Ovary (tissue), 9 donors: ENCODE results near the gene IL4I1. TPM values are rescaled to one million over a fixed set of nuclear protein-coding genes. Genes with fewer than 3 reads are reported as not detected.

Experiments used
- DNase-seq, 5 donors: peaks; one replicate each; pipeline ENCODE4 v3.0.0-alpha.2; 2019 to 2020
- H3K27ac ChIP-seq, 2 donors: fragments of 200-600 bp; one replicate each; pipeline versions ENCODE4 v1.5.1 to v1.8.0; 2019 to 2022
- H3K27me3 ChIP-seq: fragments of 200-600 bp; one replicate; pipeline ENCODE4 v1.8.0; 2022
- H3K36me3 ChIP-seq: fragments of 200-600 bp; sonication (generic); one replicate; pipeline ENCODE4 v1.5.1; 2019
- H3K4me1 ChIP-seq: one replicate; pipeline ENCODE4 v1.8.1; 2013; ENCODE audit warnings: mild to moderate bottlenecking, moderate library complexity; ENCODE audit not compliant: insufficient read depth
- H3K4me3 ChIP-seq: fragments of 200-600 bp; sonication (generic); one replicate; pipeline ENCODE4 v1.5.1; 2017
- H3K9me3 ChIP-seq, 2 donors: fragments of 200-600 bp in 1 of 2; sonication (generic) in 1 of 2; one replicate each; pipeline versions ENCODE4 v1.5.1 to v1.8.1; 2013 to 2019; ENCODE audit warnings: mild to moderate bottlenecking in 1 of 2, moderate library complexity in 1 of 2
- CTCF ChIP-seq, 3 donors: fragments of 450-650 bp in 2 of 3; fragments of 200-600 bp in 1 of 3; IDR thresholded peaks; one replicate each; pipeline versions ENCODE4 v1.5.1 to v1.8.0; 2016 to 2022; ENCODE audit warnings: antibody characterized with exemption in 3 of 3, mild to moderate bottlenecking in 1 of 3
- EP300 ChIP-seq: sonication (generic); formaldehyde crosslinking; IDR thresholded peaks from one replicate; pipeline ENCODE4 v1.6.1; 2017; ENCODE audit warnings: antibody characterized with exemption
- POLR2A ChIP-seq: fragments of 450-650 bp; IDR thresholded peaks from one replicate; pipeline ENCODE4 v1.6.1; 2017; ENCODE audit warnings: antibody characterized with exemption, mild to moderate bottlenecking, moderate library complexity
- WGBS, 3 donors: extraction: QIAGEN DNeasy Blood & Tissue Kit in 1 of 3; methylation state at CpG; one replicate each; pipeline versions ENCODE4 v1.1.5 to v1.1.7; 2013 to 2017; 5-methylcytosine and 5-hydroxymethylcytosine counted together
- intact Hi-C, 4 donors: fragments of 100-400 bp; cut with DNase I; formaldehyde crosslinking; loops; one replicate each; pipeline versions ENCODE4 v1.11.0 to v1.15.1; 2022 to 2023
- polyA plus RNA-seq, 2 donors: library from polyadenylated mRNA; stranded (reverse); fragments of 200-250 nt in 1 of 2; fragments of 350-450 nt in 1 of 2; fragmentation: Illumina TruSeq in 1 of 2; extraction: RNeasy Lipid Tissue Mini Kit (QIAGEN cat#74804) in 1 of 2; gene quantifications; one replicate each; pipeline ENCODE4 v1.2.3, GENCODE V29; 2013 to 2014
- total RNA-seq, 7 donors: library from RNA; depleted of rRNA in 2 of 7; stranded (reverse); fragments of >200 nt in 2 of 7; fragmentation: NEBNext Ultra II Directional in 3 of 7; extraction: Animal tissue kit (Norgen Biotek cat#: 25700) in 3 of 7; gene quantifications; one replicate each; pipeline versions ENCODE4 v1.1.0 to v1.2.4, GENCODE V29; 2016 to 2023
- donor health status: DM: no; HTN: no; CAD: no; lungs with moderate emphysema.
- donor health status: DM: no; HTN: no; CAD: no.
- donor health status: Bipolar disorder and iron deficiency.
- donor health status: DM: yes; HTN: yes; CAD: no.
- donor health status: DM: no; HTN: no; CAD: no.
- donor health status: DM: yes; HTN: yes; CAD: no.

IL4I1 gene
- total and polyA plus RNA-seq, 9 donors: 0.24 to 4.3 (median 1.0) TPM; not detected in 1

- TF ChIP-seq CTCF (IDR thresholded peaks at IDR 0.05) (no peak), EP300 (no peak), POLR2A (no peak)
- Histone ChIP-seq H3K9me3 (no peaks in the 10 kb centered on the region), H3K4me1 (peaks cover 14% of the 10 kb centered on the region), H3K4me3 (no peak overlapping the region), H3K27ac (no peak overlapping the region), H3K36me3 (no peaks in the 10 kb centered on the region), H3K27me3 (no peaks in the 10 kb centered on the region)
- peak in 4 of 5 donors; percentile 34 to 53 (median 46) for DNase-seq
- 85 to 89% (median 88%) methylated on average over 25 to 29 of the region's 29 CpGs for WGBS, 3 donors
- intact Hi-C loops: no loop called here
These were observed 23.6 kb downstream of the IL4I1 start for GRCh38 chr19:49873129-49873521.

- WGBS, 3 donors: 65 to 71% (median 65%) methylated on average over 27 of the region's 27 CpGs
- intact Hi-C loops: no loop called here
- H3K27ac ChIP-seq: no peak overlapping the region
These were observed 24.2 kb downstream of the IL4I1 start for GRCh38 chr19:49872245-49873128.

GRCh38 chr19:49871349-49871985 lies 25.2 kb downstream of the IL4I1 start:
- DNase-seq: peak in 4 of 5 donors; percentile 38 to 50 (median 42)
- no peaks in the 10 kb centered on the region for H3K36me3 ChIP-seq
- 85 to 88% (median 87%) methylated on average over 16 to 17 of the region's 17 CpGs for WGBS, 3 donors
- no peak overlapping the region for H3K4me3 ChIP-seq
- no peaks in the 10 kb centered on the region for H3K9me3 ChIP-seq
- no peak overlapping the region for H3K27ac ChIP-seq
- no peak for TF ChIP-seq POLR2A
- no peak for TF ChIP-seq EP300
- no peak for TF ChIP-seq CTCF (IDR thresholded peaks at IDR 0.05)
- H3K27me3 ChIP-seq: no peaks in the 10 kb centered on the region
- H3K4me1 ChIP-seq: peaks cover 14% of the 10 kb centered on the region
- intact Hi-C loops: no loop called here

More at GRCh38 chr19:49872245-49873128, 24.2 kb downstream of the IL4I1 start:
- TF ChIP-seq POLR2A: no peak
- TF ChIP-seq EP300: no peak
- TF ChIP-seq CTCF (IDR thresholded peaks at IDR 0.05): no peak
- H3K27me3 ChIP-seq: no peaks in the 10 kb centered on the region
- H3K9me3 ChIP-seq: no peaks in the 10 kb centered on the region
- no peak overlapping the region for H3K4me3 ChIP-seq
- H3K36me3 ChIP-seq: no peaks in the 10 kb centered on the region
- H3K4me1 ChIP-seq: peaks cover 14% of the 10 kb centered on the region
- DNase-seq: peak in 4 of 5 donors; percentile 39 to 50 (median 46)

- Histone ChIP-seq H3K9me3 (no peaks in the 10 kb centered on the region), H3K27me3 (no peaks in the 10 kb centered on the region), H3K27ac (peak overlapping the region; percentile 72 to 80), H3K4me1 (peaks cover 20% of the 10 kb centered on the region), H3K36me3 (no peaks in the 10 kb centered on the region), H3K4me3 (peak overlapping the region; percentile 47)
- TF ChIP-seq EP300 (no peak), POLR2A (no peak), CTCF (IDR thresholded peaks at IDR 0.05) (no peak)
- intact Hi-C loops: no loop called here
- peak in 4 of 5 donors; percentile 58 to 67 (median 60) for DNase-seq
- WGBS, 3 donors: 56 to 72% (median 60%) methylated on average over 15 of the region's 15 CpGs
These were observed 26.3 kb downstream of the IL4I1 start for GRCh38 chr19:49870309-49870901.
